T-helper 22 cell (primary cell): Measurements from ENCODE around the gene TM2D1.
"Not testable (repeated sequence)": the region's sequence is repeated elsewhere in the genome, so short reads cannot be mapped to it uniquely, and the experiment has no call there.

Experiments used
- DNase-seq: peaks from one replicate; pipeline ENCODE4 v3.0.0-alpha.2; 2020; ENCODE audit warnings: low read depth

TM2D1 gene

DNA sequence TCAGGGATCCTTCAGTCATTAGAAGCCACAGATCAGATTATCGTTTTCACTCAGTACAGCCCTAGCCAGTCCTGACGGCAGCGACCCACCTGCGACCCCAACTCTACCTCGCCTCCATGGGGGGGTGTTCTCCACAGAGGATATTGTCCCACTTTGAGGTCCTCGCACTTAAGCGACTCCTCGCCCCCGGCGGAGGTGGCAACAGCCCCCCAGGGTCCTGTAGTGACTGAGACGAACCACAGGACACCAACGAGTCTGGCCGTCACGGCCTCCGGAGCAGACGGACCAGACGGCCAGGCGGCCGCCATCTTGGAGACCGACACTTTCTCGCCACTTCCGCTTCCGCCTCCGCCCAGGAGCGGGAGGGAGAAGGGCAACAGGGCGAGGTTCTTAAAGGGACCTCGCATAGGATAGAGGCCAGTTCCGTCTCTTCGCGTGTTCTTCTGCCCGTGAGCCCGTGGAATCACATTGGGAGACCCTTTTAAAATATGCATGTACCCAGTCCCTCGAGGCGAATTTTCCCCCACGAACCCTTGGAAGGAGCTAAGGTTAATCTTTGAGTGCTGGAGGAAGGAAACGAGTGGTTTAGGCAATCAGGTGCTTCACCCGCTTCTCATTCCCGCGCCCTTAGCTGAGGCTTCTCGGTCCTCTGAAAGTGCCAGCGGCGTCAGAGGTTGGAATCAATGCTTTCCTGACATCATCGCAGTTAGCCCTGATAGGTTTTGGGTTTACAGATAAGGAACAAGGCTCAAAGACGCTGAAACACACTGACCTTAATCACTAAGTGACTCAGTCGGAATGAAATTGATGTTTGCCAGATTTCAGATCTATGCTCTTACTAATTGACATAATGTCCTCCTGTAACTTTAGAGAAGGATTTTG lies at the start of gene TM2D1:
Gene TM2D1 (minus strand): TSS at position 329 of the 882 bp plus-strand sequence. CDS start 21 bp downstream, at position 308.
- DNase-seq, result peak; percentile 76

DNA sequence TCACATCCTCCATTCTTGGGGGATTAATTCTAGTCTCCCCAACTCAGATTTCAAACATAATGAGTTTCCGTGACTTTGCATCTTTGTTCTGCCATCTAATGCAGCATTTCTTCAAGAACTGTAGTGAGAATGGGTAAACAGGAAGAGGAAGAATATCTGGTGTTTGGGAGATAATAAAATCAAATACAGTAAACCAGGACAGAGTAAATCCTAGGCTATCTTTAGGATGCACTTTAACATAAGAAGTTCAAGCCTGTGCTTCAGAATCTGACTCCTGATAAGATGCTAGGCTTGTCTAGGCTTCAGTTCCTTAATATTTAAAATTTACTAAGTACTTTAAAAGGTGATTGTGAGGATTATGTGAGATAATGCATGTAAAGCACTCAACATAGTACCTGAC lies 45.2 kb upstream of the TM2D1 start:
- DNase-seq, result no peak

DNA sequence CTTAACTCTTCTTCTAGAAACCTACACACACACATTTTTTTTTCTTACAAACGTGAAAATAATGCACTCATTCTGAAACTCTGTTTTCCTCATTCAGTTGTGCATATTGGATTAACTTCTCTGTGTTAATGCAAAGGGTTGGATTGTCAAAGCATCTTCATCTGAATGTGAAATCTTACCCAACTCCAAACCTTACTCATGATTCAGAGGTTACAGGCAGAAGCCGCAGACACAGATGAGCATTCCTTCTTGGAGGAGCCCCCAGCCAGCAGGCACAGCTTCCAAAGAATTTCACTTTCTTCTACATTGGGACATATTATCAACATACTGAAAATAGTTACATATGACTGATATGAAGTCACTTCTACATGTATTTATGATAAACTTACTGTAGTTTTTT lies 33.0 kb upstream of the TM2D1 start:
- no peak for DNase-seq

DNA sequence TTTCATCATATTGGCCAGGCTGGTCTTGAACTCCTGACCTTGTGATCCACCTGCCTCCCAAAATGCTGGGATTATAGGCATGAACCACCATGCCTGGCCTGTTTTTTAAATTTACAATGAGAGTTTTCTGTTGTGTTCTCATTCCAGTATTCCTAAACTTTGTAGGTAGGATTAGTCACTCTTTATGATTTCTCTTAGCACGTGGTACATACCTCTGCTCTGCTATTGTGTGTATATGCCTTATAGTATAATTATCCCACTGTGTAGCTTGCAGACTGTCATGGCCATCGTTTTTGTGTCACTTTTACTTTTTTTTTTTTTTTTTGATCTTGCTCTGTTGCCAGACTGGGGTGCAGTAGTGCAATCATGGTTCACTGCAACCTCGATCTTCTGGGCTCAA lies 31.8 kb upstream of the TM2D1 start:
- no peak for DNase-seq

DNA sequence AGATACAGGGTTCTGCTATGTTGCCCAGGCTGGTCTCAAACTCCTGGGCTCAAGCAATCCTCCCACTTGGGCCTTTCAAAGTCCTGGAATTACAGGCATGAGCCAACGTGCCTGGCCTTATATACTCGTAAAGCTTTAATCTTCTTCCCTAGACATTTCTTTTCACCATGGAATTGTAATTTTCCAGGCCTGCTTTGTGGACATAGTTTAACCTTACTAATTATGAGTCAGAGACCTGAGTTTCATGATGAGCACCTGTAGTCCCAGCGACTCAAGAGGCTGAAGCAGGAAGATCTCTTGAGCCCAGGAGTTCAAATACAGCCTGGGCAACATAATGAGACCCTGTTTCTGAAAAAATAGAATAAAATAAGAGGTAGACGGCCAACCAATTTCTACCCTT lies 29.6 kb upstream of the TM2D1 start:
- no peak for DNase-seq

DNA sequence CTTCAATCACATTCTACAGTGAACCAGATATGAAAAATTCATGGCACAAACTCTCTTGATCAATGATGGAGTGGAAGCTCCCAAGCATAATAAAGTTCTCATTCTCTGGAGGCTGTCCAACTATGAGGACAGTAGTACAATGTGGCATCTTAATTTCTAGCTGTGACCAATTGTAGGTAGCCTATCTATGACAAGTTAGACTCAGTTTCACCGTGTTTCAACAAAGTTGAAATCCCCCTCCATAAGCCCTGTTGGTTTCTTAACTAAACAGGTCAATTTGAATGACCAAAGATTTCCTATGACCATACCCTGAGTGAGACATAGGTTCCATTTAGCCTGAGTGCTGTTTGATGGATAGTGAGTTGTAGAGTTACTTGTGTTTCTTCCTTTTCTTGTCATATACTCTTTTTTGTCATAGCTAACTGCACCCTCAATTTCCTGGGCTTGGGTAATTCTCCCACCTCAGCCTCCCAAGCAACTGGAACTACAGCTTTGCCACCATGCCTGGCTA lies 29.1 kb upstream of the TM2D1 start:
- no peak for DNase-seq

DNA sequence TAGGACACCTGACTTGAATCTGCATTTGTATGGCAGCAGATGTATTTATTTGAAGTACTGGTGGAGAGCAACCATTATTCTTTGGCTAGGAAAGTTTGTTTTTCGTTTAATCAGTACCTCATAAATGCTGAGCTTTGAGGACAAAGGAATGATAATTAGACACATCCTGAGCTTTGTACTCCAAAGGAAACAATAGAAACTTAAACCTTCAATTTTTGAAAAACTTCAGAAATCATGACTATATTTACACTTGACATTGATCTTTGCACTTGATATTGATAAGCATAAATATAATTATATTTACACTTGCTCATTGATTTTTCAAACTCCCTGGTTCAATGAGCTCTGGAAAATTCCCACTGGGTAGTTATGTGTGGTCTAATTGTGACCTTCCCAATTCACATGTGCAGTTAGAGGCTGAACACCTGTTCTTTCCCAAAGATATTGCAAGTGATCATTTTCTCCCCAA lies 28.0 kb upstream of the TM2D1 start:
- DNase-seq, result no peak

DNA sequence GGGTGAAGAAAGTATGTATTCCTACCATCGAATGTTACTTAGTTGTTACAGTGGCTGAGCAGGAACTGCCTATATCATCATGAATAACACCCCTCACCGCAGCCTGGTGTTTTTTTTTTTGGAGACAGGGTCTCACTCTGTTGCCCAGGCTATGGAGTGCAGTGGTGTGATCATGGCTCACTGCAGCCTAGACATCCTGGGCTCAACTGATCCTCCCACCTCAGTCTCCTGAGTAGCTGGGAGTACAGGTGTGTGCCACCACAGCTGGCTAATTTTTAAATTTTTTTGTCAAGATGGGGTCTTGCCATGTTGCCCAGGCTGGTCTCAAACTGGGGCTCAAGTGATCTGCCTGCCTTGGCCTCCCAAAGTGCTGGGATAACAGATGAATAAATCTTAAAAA lies 24.6 kb upstream of the TM2D1 start:
- DNase-seq, result no peak

DNA sequence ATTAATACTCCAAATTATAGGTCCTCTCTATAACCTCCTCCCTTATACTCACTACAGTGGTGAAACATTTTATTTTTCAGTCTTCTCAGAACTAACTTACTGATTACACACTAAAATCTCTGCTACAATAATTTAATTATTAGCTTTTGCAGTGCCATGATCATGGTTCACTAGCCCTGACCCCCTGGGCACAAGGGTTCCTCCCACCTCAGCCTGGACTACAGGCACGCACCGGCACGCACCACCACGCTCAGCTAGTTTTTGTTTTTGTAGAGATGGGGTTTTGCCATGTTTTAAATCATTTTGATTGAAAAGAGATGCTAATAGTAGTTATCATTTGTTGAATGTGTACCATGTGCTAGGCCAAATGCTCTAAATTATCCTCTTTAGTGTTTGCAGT lies 23.6 kb upstream of the TM2D1 start:
- DNase-seq, result no peak

DNA sequence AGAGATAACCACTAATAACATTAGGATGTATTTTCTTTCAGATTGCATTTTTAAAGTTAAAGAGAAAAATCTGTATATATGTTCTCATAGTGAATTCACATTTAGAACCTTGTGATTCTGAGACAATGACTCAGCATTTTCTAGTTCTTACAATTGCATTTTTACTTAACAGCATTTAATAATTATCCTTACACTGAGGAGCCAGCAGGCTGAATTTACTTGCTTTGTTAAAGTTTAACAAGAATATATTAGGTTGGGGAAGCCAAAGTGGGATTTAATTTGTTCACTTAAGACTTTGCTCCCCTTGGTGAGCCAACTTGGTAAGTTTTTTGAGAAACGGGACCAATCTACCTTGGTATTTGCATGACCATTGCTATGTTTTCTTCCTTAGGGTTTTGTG lies 21.9 kb upstream of the TM2D1 start:
- DNase-seq, result no peak

DNA sequence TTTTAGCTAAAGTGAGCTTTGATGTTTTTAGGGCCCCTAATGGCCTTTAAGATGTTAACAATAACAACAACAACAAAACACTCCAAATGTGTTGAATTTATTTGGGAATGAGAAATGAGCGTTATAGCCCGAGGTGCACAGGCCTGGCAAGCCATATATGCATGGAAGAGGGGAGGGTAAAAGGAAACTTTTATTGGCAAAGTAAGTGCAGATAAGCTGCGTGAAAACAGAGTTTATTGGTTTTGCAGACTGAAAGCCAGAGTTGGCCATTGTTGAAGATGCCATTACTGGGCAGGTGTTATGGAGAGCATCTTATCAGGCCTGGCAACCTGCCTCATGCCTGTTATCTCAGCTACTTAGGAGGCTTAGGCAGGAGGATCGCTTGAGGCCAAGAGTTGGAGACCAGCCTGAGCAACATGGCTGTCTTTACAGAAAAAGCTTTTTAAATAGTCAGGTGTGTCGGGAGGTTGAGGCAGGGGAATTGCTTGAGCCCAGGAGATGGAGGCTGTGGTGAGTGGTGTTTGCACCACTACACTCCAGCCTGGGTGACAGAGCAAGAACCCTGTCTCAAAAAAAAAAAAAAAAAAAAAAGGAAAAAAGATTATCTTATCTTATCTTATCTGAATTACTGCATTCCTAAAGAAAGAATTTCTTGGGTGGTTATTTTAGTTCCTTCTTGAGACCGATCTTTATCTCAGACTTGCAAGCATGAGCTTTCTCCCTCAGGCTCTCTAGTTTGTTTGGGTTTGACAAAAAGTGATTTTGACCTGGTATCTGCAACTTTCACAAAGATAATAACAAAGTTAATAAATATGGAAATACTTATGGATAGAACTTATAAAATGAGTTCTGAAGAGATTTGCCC lies 19.0 kb upstream of the TM2D1 start:
- no peak for DNase-seq

DNA sequence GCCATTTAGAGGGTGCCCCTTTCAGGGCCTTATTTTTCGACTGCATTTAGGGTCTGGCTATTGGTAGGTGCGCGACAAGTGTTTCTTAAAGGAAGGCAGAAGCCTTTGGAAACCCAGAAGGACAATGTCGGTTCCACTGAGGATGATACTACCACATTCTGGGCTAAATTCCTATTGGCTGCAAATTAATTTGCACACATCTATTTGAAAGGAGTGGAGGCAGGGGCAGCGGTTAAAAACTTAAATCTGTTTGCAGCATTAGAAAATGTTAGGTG lies 18.4 kb upstream of the TM2D1 start:
- no peak for DNase-seq

DNA sequence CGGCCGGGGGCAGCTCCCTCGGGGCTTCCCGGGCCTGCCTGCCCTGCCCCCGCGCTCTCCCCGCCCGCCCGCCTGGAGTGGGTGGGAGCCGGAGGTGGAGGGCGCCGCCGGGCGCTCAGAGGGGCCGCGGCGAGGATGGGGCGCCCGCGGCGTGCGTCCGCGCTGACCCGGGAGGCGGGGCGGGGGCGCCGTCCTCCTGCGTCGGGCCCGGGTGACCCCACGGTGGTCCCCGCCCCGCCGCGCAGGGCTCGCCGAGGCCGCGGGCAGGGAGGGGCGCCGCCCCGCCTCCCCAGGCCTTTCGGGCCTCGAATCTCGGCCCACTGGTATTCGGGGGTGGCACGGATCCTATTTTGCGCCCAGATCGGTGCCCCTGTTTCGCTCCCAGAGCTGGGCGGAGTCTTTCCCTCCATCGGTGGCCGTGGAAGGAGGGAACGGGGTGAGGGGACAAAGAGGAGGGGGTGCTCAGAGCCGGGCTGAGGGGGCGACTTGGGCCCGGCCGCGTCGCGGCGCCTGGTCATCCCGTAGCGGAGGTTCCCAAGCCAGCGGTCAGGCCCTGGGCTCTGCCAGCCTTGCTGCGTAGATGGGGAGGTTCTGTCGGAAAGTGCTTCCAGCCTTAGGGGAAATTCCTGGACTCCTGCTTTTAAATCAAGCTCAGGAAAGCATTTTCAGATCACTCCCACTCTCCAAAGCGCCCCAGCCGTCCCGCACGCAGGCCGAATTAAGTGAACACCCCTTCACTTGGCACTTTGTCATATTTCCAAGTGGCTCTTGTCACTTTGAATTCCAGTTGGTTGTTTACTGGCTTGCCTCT lies 17.9 kb upstream of the TM2D1 start:
- DNase-seq, result no peak

DNA sequence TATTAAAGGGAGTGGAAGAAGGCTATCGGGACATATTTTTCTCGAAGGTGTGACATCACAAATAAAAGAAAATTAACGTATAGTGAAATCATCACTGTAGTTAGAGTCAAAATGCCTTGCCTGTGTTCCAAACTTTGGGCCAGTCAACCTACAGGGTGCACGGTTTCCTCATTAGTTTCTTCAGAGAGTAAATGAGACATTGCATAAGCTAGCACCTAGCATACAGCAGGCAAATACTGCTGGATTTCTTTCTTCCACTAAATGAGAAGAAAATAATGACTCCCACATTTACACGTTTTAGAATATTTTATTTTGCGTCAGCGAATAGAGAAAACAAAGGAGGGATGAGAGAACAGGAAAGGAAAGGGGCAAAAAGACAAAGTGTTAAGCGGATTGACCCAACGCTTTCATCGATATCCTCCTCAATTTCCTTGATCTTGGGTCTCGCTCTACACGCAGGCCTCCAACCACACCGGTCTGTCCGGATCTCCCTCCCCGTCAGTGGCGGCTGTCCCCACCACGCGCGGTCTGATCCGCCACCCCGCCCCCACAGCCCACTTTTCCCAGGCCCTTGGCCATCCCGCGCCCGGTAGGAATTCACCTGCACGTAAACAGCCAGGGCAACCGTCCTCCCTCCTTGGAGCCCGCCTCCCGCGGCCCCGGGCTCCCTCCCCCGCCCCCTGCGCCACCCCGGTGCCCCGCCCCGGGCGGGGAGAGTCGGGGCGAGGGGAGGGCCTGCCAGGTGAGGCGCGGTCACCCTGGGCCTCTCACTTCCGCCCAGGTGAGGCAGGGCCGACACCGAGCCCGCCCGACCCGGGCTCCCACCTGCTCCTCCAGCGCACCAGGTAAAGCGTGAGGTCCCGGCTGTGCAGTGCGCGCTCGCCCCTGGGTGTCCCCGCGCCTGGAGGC lies 17.0 kb upstream of the TM2D1 start, which contains the start of gene PATJ:
Gene PATJ (plus strand): TSS at position 770 of the 909 bp plus-strand sequence. CDS start 20,413 bp downstream, outside the sequence.
- peak; percentile 61 for DNase-seq

DNA sequence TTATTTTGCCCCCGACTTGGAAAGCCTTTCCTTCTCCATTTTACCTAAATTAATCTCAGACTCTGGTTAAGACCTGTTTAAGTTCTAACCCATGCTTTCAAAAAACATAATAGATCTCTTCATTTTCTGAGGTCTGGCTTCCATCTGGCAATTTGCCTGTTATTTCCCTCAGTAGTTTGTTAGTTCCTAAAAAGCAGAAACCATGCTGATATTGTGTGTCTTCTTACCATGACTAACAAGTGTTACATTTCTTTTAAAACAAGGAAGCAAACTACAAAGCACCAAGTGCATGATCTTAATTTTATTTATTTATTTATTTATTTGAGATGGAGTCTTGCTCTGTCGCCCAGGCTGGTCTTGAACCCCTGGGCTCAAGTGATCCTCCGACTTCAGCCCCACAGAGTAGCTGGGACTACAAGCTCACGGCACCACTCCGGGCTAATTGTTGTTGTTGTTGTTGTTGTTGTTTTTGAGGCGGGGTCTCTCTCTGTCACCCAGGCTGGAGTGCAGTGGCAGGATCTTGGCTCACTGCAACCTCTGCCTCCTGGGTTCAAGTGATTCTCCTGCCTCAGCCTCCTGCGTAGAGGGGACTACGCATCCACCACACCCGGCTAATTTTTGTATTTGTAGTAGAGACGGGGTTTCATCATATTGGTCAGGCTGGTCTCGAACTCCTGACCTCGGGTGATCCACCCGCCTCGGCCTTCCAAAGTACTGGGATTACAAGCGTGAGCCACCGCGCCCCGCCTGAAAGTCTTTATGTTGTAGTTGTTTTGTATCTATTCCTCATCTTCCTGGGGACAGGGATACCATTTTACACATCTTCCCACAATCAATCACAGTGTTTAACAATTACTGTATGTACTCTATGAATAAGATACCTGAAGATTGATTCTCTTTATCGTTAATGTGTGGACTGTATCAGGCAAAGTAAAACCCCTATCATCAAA lies 16.1 kb upstream of the TM2D1 start:
- no peak for DNase-seq

DNA sequence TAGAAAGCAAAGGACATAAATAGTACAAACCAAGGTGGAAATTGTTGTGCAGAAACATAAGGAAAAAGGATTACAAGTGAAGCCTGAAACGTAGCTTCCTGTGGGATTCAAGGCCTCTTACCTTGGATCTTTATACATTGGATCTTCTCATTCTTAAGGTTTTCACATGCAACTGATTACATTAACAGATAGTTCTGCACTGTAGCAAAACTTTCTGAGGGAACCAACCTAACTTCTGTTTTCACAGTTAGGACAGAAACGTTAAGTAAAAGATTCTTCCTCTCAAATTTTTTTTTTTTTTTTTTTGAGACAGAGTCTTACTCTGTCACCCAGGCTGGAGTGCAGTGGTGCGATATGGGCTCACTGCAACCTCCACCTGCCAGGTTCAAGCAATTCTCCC lies 7.8 kb upstream of the TM2D1 start:
- DNase-seq, result no peak

DNA sequence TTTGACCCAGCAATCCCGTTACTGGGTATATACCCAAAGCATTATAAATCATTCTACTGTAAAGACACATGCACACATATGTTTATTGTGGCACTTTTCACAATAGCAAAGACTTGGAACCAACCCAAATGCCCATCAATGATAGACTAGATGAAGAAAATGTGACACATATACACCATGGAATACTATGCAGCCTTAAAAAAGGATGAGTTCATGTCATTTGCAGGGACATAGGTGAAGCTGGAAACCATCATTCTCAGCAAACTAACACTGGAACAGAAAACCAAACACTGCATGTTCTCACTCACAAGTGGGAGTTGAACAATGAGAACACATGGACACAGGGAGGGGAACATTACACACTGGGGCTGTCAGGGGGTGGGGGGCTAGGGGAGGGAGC lies 5.7 kb upstream of the TM2D1 start:
- DNase-seq, result not testable (repeated sequence)

DNA sequence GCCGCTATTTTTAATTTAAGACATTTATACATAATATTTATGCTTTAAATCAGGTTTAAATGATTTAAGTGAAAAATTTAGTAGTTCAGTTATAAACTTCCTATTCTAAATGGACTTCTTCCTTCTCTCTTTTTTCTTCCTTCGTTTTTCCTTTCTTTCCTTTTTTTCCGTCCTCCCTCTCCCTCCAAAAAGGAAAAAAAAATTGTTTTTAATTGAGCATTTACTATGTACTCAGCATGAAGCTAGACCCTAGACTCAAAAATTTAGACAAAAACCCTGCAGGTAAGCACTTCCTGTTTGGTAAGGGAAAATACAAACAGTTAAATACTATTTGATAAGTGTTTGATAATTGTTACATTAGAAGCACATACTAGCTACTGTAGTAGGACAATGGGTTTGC lies 2.6 kb upstream of the TM2D1 start:
- no peak for DNase-seq

DNA sequence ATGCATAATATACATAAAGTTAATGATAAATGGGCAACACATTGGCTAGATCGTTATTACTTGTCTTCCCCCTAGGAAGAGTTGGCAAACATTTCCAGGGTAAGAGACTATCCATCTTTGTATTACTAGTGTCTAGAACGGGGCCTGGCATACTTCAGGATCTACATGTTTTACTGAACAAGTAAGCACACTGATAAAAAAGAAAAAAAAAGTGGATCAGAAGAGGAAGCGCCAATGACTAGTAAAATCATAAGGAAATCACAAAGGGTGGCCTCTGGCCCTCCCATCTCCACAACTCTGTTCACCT lies 482 bp downstream of the TM2D1 start:
- DNase-seq, result no peak
